WTC11 (cell line): ENCODE measurements around the gene VRTN. TPM values are rescaled to one million over a fixed set of nuclear protein-coding genes. Genes with fewer than 3 reads are reported as not detected.

Experiments
- ATAC-seq: fragments of 200-7000 bp; cut with Tn5 transposase; 2 replicates; pipeline ENCODE4 v1.10.0; 2021; ENCODE audit warnings: mild to moderate bottlenecking, moderate library complexity
- CTCF ChIA-PET: fragments of 300-600 bp; sonication (Branson Sonifier 250); formaldehyde crosslinking; loops from one replicate; lab custom pipeline; 2021; ENCODE audit warnings: antibody characterized with exemption; lab: Charles Lee
- POLR2A ChIA-PET: fragments of 350-600 bp; sonication (Branson Sonifier 250); formaldehyde crosslinking; loops from one replicate; lab custom pipeline; 2021; ENCODE audit warnings: antibody characterized with exemption; lab: Charles Lee
- DNase-seq: peaks from one replicate; pipeline ENCODE4 v3.0.0; 2021; ENCODE audit warnings: low spot score
- H3K27ac Mint-ChIP-seq: 2 replicates; pipeline ENCODE4 v1.8.0; 2021; ENCODE audit warnings: mixed read lengths
- H3K27me3 Mint-ChIP-seq: 2 replicates; pipeline ENCODE4 v1.8.0; 2021; ENCODE audit warnings: low read depth, mild to moderate bottlenecking, moderate library complexity, mixed read lengths
- H3K36me3 Mint-ChIP-seq: 2 replicates; pipeline ENCODE4 v1.8.0; 2021; ENCODE audit warnings: mixed read lengths
- H3K4me1 Mint-ChIP-seq: 2 replicates; pipeline ENCODE4 v1.8.0; 2022; ENCODE audit warnings: mixed read lengths
- H3K4me3 Mint-ChIP-seq: 2 replicates; pipeline ENCODE4 v1.8.0; 2021; ENCODE audit warnings: mild to moderate bottlenecking, moderate library complexity, mixed read lengths
- H3K9me3 Mint-ChIP-seq: 2 replicates; pipeline ENCODE4 v1.8.0; 2021; ENCODE audit warnings: mixed read lengths
- E2F1 ChIP-seq: sonication (generic); formaldehyde crosslinking; IDR thresholded peaks from 2 replicates; pipeline ENCODE4 v1.8.0; 2022; ENCODE audit warnings: mild to moderate bottlenecking, missing genetic modification reagents
- E2F4 ChIP-seq: sonication (generic); formaldehyde crosslinking; IDR thresholded peaks from 2 replicates; pipeline ENCODE4 v1.8.1; 2022; ENCODE audit warnings: low read depth, mild to moderate bottlenecking, moderate library complexity, missing genetic modification reagents, borderline replicate concordance
- E2F5 ChIP-seq: sonication (generic); formaldehyde crosslinking; IDR thresholded peaks from 2 replicates; pipeline ENCODE4 v1.8.1; 2022; ENCODE audit warnings: mild to moderate bottlenecking, moderate library complexity, missing genetic modification reagents
- ERG ChIP-seq: fragments of 250-450 bp; sonication (Bioruptor Pico); IDR thresholded peaks from 2 replicates; pipeline ENCODE4 v1.8.0; 2021; ENCODE audit warnings: mild to moderate bottlenecking
- GTF2I ChIP-seq: fragments of 250-450 bp; sonication (Bioruptor Pico); conservative IDR thresholded peaks from 2 replicates; pipeline ENCODE4 v1.4.0; 2021; ENCODE audit warnings: mild to moderate bottlenecking
- HMGA2 ChIP-seq: fragments of 250-450 bp; sonication (Bioruptor Pico); IDR thresholded peaks from 2 replicates; pipeline ENCODE4 v1.4.0; 2021; ENCODE audit warnings: mild to moderate bottlenecking, moderate library complexity
- IRF2 ChIP-seq: sonication (generic); formaldehyde crosslinking; IDR thresholded peaks from 2 replicates; pipeline ENCODE4 v1.8.0; 2022; ENCODE audit warnings: low read depth, missing genetic modification reagents, borderline replicate concordance
- MAX ChIP-seq: sonication (generic); formaldehyde crosslinking; IDR thresholded peaks from 2 replicates; pipeline ENCODE4 v1.8.0; 2022; ENCODE audit warnings: mild to moderate bottlenecking, missing genetic modification reagents
- MLX ChIP-seq: sonication (generic); formaldehyde crosslinking; IDR thresholded peaks from 2 replicates; pipeline ENCODE4 v1.8.1; 2023; ENCODE audit warnings: mild to moderate bottlenecking, missing genetic modification reagents, moderate library complexity
- MXD4 ChIP-seq: fragments of 250-450 bp; sonication (Bioruptor Pico); IDR thresholded peaks from 2 replicates; pipeline ENCODE4 v1.8.0; 2021; ENCODE audit warnings: mild to moderate bottlenecking, moderate library complexity, borderline replicate concordance
- NFYB ChIP-seq: sonication (generic); formaldehyde crosslinking; conservative IDR thresholded peaks from 2 replicates; pipeline ENCODE4 v1.8.0; 2022; ENCODE audit warnings: low read depth, missing genetic modification reagents
- SOX15 ChIP-seq: fragments of 250-450 bp; sonication (Bioruptor Pico); IDR thresholded peaks from 2 replicates; pipeline ENCODE4 v1.9.0; 2021; ENCODE audit warnings: mild to moderate bottlenecking
- TEAD4 ChIP-seq: sonication (generic); formaldehyde crosslinking; IDR thresholded peaks from 2 replicates; pipeline ENCODE4 v1.8.0; 2022; ENCODE audit warnings: mild to moderate bottlenecking, missing genetic modification reagents
- ZBTB21 ChIP-seq: sonication (generic); formaldehyde crosslinking; IDR thresholded peaks from 2 replicates; pipeline ENCODE4 v1.8.1; 2023; ENCODE audit warnings: mild to moderate bottlenecking, missing genetic modification reagents, borderline replicate concordance
- ZNF138 ChIP-seq: sonication (generic); formaldehyde crosslinking; conservative IDR thresholded peaks from 2 replicates; pipeline ENCODE4 v1.8.1; 2022; ENCODE audit warnings: mild to moderate bottlenecking, moderate library complexity, missing genetic modification reagents
- ZNF317 ChIP-seq: sonication (generic); formaldehyde crosslinking; IDR thresholded peaks from 2 replicates; pipeline ENCODE4 v1.8.1; 2023; ENCODE audit warnings: low read depth, mild to moderate bottlenecking, moderate library complexity, missing genetic modification reagents, borderline replicate concordance
- ZNF416 ChIP-seq: fragments of 250-450 bp; sonication (Bioruptor Pico); IDR thresholded peaks from 2 replicates; pipeline ENCODE4 v1.9.0; 2021; ENCODE audit warnings: mild to moderate bottlenecking, inconsistent platforms
- ZNF425 ChIP-seq: fragments of 250-450 bp; sonication (Bioruptor Pico); conservative IDR thresholded peaks from 2 replicates; pipeline ENCODE4 v1.9.0; 2021; ENCODE audit warnings: mild to moderate bottlenecking
- total RNA-seq: library from RNA; stranded (reverse); gene quantifications from 3 replicates; pipeline ENCODE4 v1.2.3, GENCODE V29; 2021

Gene VRTN
- total RNA-seq, 1 experiment from 2014 or later: 106 TPM

- TF ChIP-seq ERG (CRISPR knock-in tag): no peak
- TF ChIP-seq ZNF425 (CRISPR knock-in tag): no peak
- TF ChIP-seq E2F4 (CRISPR knock-in tag): no peak
- TF ChIP-seq HMGA2 (CRISPR knock-in tag): no peak
- no peak for TF ChIP-seq MXD4 (CRISPR knock-in tag)
- no peak for TF ChIP-seq ZNF416 (CRISPR knock-in tag)
- no peak for TF ChIP-seq SOX15
- TF ChIP-seq GTF2I: no peak
- no peak for TF ChIP-seq ZNF138 (CRISPR knock-in tag)
- TF ChIP-seq NFYB (CRISPR knock-in tag): 0 out of 2 replicates have a peak, but pooled peaks have one; percentile 1
- TF ChIP-seq E2F5 (CRISPR knock-in tag): no peak
- no peak for TF ChIP-seq MLX (CRISPR knock-in tag)
- TF ChIP-seq MAX (CRISPR knock-in tag): no peak
- TF ChIP-seq, all 79 proteins: peak for 7
Measured at GRCh38 chr14:74348241-74348734, at the start of gene VRTN (continued).

GRCh38 chr14:74299061-74299545 lies 49.2 kb upstream of the VRTN start:
- no peak for DNase-seq
- ATAC-seq: no peak
- Mint-ChIP-seq H3K4me1 (peaks cover 11% of the 10 kb centered on the region), H3K36me3 (peaks cover 26% of the 10 kb centered on the region), H3K4me3 (no peak overlapping the region), H3K27me3 (no peaks in the 10 kb centered on the region), H3K27ac (peak overlapping the region; percentile 81; the same call in 1 of the 2 replicates), H3K9me3 (no peaks in the 10 kb centered on the region)
- ChIA-PET CTCF (interaction anchor here (0.6 to 5.7 kb wide), 3 partner anchors 42 to 680 kb away, joined by 4 to 33 read pairs (median 5); no protein-coding TSS in a partner anchor), POLR2A (interaction anchor here (0.8 to 0.9 kb wide), 2 partner anchors 53 to 194 kb away, joined by 3 read pairs; partner anchors contain the start of genes ISCA2 and NPC2)
- TF ChIP-seq ZNF317 (CRISPR knock-in tag) (no peak), IRF2 (CRISPR knock-in tag) (no peak), HMGA2 (CRISPR knock-in tag) (no peak), E2F1 (no peak), TEAD4 (CRISPR knock-in tag) (no peak), ZBTB21 (CRISPR knock-in tag) (no peak)
